Endothelial cell of umbilical vein (primary cell): ENCODE results near the gene SLC1A4.

Experiments used
- CTCF ChIP-seq, 2 donors: IDR thresholded peaks; 1 replicate in 1 of 2; 2 replicates in 1 of 2; pipeline ENCODE4 v1.5.1; 2011; ENCODE audit warnings: low read length in 2 of 2, mild to moderate bottlenecking in 2 of 2, moderate library complexity in 2 of 2, control low read depth in 1 of 2, inconsistent platforms in 1 of 2, low read depth in 1 of 2; ENCODE audit not compliant: insufficient read depth in 1 of 2; ENCODE audit errors: extremely low read depth in 1 of 2
- MAX ChIP-seq: IDR thresholded peaks from 2 replicates; pipeline ENCODE4 v1.6.1; 2011; ENCODE audit not compliant: insufficient read depth, insufficient read length
- POLR2A ChIP-seq: IDR thresholded peaks from 2 replicates; pipeline ENCODE4 v1.6.1; 2012; ENCODE audit warnings: low read depth, mild to moderate bottlenecking, control low read depth, low read length
- POLR2AphosphoS5 ChIP-seq: IDR thresholded peaks from 2 replicates; pipeline ENCODE4 v1.6.1; 2012; ENCODE audit warnings: low read depth, mild to moderate bottlenecking, control low read depth, low read length, moderate library complexity; ENCODE audit not compliant: insufficient read depth

GRCh38 chr2:64941143-64941542, 48.1 kb upstream of the SLC1A4 start:
- TF ChIP-seq CTCF (IDR thresholded peaks at IDR 0.05; ENCODE audit: extremely low read depth in 1 of 2, insufficient read depth in 1 of 2, low read depth in 1 of 2, low read length in 2 of 2) = no peak
- no peak for TF ChIP-seq POLR2AphosphoS5
- no peak for TF ChIP-seq POLR2A
- TF ChIP-seq MAX = no peak
